GM21526 (cell line): Measurements from ENCODE around the gene RELN.
A peak's percentile ranks its signal among the peaks of the same experiment; 100 is the strongest.
"Not testable (repeated sequence)": the region's sequence is repeated elsewhere in the genome, so short reads cannot be mapped to it uniquely, and the experiment has no call there.

Experiments
- ATAC-seq: cut with Tn5 transposase; IDR thresholded peaks from one replicate; pipeline ENCODE4 v1.9.1; 2021; ENCODE audit warnings: moderate library complexity; ENCODE audit not compliant: unreplicated experiment, low FRiP score

RELN gene

DNA sequence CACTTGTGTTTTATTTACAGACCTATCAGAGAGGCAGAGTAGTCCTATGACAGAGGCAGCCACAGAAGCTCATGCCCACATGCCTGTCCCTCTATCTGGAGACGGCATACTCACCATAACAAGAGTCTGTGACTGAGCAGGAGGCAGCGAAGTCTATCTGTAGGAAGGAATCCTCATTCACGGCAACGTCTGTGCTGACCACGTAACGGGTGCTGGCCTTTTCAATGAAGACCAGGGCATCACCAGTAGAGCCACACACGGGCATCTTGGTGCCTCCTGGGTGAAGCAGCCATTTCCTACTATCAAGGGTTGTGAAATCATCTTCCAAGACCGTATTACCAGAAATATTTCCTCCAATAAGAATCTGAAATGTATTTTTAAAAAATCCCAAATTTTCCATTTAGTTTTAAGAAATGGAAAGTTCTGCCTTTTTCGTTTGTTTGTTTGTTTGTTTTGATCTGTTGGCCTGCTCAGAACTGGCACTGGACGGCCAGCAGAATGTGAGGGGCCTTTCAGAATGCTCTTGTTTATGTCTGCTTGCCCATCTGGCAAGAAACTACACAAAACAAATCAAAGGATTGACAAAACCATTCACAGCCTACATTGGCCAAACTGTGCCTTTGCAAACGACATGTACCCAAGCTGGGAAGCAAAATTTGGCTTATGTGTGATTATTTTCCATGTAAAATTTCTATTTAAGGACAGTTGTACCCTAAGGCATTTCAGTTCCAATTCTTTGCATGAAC, 450.3 kb downstream of the RELN start:
- no peak for ATAC-seq

- no peak for ATAC-seq
Measured at GRCh38 chr7:103533761-103534160, 455.7 kb downstream of the RELN start.

DNA sequence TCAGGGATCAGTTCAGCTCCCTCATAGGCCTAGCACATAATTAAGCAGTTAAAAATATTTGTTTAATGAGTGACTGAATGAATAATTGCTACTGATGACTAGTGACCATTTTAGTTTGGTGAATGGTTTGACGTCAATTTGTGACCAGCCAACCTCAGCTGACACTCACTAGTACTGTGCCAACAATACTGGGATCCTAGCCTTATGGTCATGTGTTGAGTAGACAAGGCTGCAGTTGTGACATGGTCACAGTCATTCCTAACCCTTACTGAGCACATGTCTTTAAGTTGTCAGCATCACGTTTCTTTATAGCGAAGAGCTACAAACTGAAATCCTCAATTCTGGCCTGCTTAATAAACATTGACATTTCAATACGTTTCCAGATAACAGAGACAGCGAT, 456.5 kb downstream of the RELN start:
- no peak for ATAC-seq

- no peak for ATAC-seq
Measured at GRCh38 chr7:103528152-103528551, 461.3 kb downstream of the RELN start.

- ATAC-seq = no peak
Measured at GRCh38 chr7:103525937-103526336, 463.5 kb downstream of the RELN start.

- ATAC-seq = no peak
Measured at GRCh38 chr7:103524042-103524907, 465.2 kb downstream of the RELN start.

GRCh38 chr7:103521937-103522336, 467.5 kb downstream of the RELN start:
- ATAC-seq = no peak

GRCh38 chr7:103504505-103505135, 484.8 kb downstream of the RELN start:
- no peak for ATAC-seq

DNA sequence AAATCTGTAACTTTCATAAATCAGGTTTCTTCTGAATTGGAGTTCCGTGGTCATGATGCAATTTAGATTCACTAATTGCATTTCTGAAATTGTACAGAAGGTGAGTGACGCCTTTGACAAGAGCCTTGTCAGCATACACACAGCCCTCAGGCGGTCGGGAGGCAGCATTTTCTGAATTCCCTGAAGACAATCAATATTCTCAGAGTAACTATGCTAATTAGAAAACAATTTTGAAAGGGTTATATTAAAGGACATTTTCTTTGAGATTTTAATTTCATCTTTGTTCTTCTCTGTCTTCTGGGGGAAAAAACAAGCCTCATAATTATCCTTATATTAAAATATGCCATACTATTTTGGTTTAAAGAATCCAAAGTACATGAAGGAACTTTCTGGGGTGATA, 488.3 kb downstream of the RELN start:
- no peak for ATAC-seq

DNA sequence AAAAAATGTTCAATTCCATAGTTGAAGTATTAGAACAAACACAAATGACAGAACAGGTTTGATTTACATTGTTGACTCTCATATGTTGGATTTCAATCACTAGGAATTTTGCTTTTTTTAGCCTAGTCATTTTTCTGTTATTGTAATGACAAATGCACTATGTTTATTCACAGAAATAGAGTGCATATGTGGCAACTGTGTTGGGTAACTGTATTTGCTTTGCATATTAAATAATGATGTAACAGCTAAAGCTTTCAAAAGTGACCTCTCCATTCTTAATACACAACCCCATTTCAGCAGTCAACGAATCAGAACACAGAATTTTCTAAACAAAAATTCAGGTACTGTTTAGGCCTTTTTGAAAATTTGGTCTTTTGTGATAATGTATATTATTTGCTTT, 489.5 kb downstream of the RELN start:
- no peak for ATAC-seq

DNA sequence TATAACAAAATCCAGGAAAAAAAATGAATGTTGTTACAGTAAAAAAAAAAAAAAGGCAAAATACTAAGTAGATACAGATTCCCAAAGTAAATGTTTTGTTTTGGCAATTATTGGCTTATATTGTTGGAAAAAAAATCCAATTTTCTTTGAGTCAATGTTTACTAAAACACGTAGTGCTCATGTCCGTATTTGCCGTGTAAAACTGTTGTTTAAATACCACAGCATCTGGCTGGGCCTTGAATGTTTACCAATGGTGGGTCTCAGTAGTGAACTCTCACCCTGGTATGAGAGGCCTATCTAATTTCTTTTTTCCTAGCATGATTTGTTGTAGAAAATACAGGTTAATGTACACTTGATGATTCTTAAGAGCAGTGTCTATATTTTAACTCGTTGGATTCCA, 502.0 kb downstream of the RELN start:
- ATAC-seq = no peak

- not testable (repeated sequence) for ATAC-seq
Measured at GRCh38 chr7:103486873-103487272, 502.6 kb downstream of the RELN start.

DNA sequence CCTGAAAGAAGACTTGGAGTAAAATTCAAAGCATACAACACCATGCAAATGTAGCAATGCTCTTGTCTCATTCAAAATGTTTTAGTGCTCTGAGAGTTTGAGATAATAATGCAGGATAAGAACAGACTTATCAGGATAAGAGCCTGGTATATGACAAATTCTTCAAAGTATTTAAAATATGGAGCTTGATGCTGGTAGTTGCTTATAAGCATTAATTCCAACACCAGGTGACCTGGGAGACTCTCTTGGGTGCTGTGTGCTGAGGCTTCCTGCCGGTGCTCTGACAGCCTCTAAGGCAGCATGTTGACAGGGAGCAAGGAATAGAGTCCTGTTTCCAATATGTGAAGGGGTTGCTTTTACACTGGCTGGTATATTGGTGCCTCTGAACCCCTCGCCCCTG, 508.7 kb downstream of the RELN start:
- no peak for ATAC-seq

DNA sequence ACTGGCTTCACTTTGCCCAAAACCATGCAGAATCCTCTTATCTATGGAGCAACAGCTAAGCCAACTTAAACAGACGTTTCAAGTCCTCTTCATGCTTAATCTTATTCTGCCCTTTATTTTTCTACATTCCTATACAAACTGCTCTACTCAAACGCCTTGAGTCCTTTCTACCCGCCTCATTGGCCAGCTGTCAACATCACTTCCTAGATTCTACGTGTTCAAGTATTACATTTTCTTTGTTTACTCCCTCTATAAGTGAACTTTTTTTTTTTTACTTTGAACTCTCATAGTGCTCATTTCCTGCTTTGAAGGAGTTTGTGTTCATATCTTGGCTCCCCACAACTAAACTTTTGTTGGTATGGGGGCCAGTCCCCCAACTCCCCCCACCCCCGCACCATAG, 514.5 kb downstream of the RELN start:
- no peak for ATAC-seq

DNA sequence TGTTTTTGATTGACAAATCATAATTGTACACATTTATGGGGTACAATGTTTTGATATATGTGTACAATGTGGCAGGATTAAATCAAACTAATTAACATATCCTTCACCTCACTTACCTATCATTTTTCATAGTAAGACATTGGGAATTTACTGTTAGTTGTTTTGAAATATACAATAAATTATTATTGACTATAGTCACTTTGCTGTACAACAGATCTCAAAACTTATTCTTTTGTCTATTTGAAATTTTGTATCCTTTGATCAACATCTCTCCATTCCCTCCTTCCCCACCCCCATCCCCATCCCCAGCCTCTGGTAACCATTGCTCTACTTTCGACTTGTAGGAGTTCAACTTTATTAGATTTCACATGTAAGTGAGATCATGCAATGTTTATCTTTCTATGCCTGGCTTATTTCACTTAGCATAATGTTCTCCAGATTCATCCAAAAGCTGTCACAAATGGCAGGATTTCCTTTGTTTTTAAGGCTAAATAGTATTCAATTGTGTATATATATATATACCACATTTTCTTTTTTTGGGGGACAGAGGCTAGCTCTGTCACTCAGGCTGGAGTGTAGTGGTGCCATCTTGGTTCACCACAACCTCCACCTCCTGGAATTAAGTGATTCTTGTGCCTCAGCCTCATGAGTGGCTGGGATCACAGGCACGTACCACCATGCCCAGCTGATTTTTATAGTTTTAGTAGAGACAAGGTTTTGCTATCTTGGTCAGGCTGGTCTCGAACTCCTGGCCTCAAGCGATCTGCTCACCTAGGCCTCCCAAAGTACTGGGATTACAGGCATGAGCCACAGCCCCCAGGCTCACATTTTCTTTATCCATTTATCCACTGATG, 520.1 kb downstream of the RELN start:
- ATAC-seq = no peak

GRCh38 chr7:103466814-103467213, 522.6 kb downstream of the RELN start:
- ATAC-seq = no peak

DNA sequence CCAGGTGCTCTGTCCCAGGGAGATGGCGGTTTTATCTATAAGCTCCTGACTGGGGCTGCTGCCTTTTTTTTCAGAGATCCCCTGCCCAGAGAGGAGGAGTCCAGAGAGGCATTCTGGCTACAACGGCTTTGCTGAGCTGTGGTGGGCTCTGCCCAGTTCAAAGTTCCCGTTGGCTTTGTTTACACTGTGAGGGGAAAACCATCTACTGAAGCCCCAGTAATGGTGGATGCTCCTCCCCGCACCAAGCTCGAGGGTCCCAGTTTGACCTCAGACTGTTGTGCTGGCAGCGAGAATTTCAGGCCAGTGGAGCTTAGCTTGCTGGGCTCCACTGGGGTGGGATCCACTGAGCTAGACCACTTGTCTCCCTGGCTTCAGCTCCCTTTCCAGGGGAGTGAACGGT, 527.1 kb downstream of the RELN start:
- no peak for ATAC-seq

DNA sequence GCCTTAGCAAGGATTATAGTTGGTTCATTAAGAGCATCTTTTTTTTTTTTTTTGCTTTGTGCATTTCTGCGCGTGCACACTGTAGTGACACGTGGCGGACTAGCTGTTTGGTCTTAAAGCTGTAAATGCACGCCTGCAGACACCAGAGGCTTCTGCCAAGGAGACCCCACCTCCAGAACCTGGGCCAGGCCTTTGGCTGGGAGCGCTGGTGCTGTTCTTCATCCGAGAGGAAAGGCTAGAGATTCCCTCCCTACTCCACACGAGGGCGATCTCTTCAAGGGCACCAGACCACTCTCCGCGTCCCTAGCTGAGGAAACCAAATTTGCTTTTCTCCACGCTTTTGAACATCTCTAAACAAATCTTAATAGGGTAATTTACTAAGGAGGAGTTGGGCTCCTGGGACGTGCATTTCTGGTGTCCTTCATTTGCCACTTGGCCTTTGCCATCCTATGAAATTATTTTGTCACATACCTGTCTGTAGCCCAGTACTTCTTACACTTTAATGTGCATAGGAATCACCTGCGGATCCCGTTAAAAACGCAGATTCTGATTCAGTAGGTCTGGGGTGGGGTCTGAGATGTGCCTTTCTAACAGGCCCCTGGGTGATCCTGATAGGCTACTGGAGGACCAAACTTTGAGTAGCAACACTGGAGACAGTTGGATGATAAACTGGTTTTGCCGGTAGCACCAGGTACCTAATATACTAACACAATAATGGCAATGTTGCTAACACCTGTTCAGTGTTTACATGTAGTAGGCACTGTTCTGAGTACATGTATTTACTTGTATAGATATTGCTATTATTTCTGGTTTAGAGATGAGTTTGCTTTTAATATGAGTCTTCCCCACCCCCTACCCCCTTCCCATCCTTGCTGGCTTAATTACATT, 542.1 kb downstream of the RELN start:
- ATAC-seq = peak; percentile 65

DNA sequence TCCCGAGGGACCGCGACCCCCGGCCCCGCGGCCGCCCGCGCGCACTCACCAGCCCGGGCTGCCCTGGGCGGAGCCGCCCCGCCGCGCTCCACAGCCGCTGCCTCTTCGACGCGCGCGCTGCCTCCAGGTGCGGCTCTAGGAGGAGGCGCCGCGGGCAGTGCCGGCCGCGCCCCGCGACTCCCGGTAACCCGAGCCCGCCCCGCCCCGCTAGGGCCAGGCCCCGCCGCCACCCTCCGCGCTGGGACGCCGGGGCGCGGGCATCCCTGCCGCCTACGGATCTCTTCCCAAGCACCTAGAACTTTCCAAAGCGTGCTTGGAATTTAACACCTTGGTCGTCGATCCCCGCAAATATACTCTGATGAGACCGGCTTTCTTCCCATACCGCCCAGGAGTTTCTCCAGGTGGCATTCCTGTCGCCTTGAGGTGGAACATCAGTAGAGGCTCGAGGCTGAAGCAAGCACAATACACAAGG, 543.4 kb downstream of the RELN start, which contains the start of gene SLC26A5:
TSS of gene SLC26A5 (minus strand) at position 159 of the 472 bp plus-strand sequence. CDS start 24,693 bp downstream, outside the sequence.
- no peak for ATAC-seq
